Choroid plexus epithelial cell (primary cell): ENCODE measurements around the gene ZNF226.
"Not testable (repeated sequence)": the region's sequence is repeated elsewhere in the genome, so short reads cannot be mapped to it uniquely, and the experiment has no call there.

Source experiments
- DNase-seq: peaks from one replicate; pipeline ENCODE4 v3.0.0-alpha.2; 2010; ENCODE audit warnings: low read depth
- H3K4me3 ChIP-seq: 2 replicates; pipeline ENCODE4 v1.5.1; 2011; ENCODE audit warnings: low read depth, mild to moderate bottlenecking, control low read depth, low read length, moderate library complexity
- CTCF ChIP-seq: conservative IDR thresholded peaks from 2 replicates; pipeline ENCODE4 v1.5.1; 2011; ENCODE audit warnings: low read depth, mild to moderate bottlenecking, control low read depth, inconsistent platforms, low read length, moderate library complexity

The ZNF226 gene

GRCh38 chr19:44192127-44192526, 27.2 kb downstream of the ZNF226 start:
- no peak for DNase-seq
- TF ChIP-seq CTCF = no peak
- no peak overlapping the region for H3K4me3 ChIP-seq

GRCh38 chr19:44196772-44197171, 31.9 kb downstream of the ZNF226 start:
- TF ChIP-seq CTCF = no peak
- H3K4me3 ChIP-seq = no peak overlapping the region
- no peak for DNase-seq

GRCh38 chr19:44202470-44202869, 37.6 kb downstream of the ZNF226 start:
- TF ChIP-seq CTCF = no peak
- DNase-seq = peak; percentile 55
- H3K4me3 ChIP-seq = no peak overlapping the region

- no peak for TF ChIP-seq CTCF
- H3K4me3 ChIP-seq = no peak overlapping the region
- no peak for DNase-seq
Observed at GRCh38 chr19:44202974-44203373, 38.1 kb downstream of the ZNF226 start.

- H3K4me3 ChIP-seq, DNase-seq: not testable (repeated sequence)
Observed at GRCh38 chr19:44203877-44204276, 39.0 kb downstream of the ZNF226 start.

- no peak for TF ChIP-seq CTCF
- DNase-seq = no peak
- no peak overlapping the region for H3K4me3 ChIP-seq
Observed at GRCh38 chr19:44204772-44205171, 39.9 kb downstream of the ZNF226 start.

GRCh38 chr19:44207126-44207803, 42.4 kb downstream of the ZNF226 start:
- H3K4me3 ChIP-seq = peak overlapping the region; percentile 76
- TF ChIP-seq CTCF = no peak
- DNase-seq = peak; percentile 94
